Measurements from ENCODE around the gene CCDC30.

The CCDC30 gene

GRCh38 chr1:42703888-42704464 is 240.9 kb downstream of the CCDC30 start:
- H3K4me3 ChIP-seq (replicated peaks; ENCODE audit: low read depth, low read length): no peak overlapping the region
- TF ChIP-seq CTCF (IDR thresholded peaks at IDR 0.05; ENCODE audit: low read length, missing control alignments): no peak
- DNase-seq (ENCODE audit: low read depth): no peak

Measured in fibroblast of pulmonary artery (primary cell).